Liver (tissue), 9 donors: ENCODE data around the gene CMTM1. TPM values are rescaled to one million over a fixed set of nuclear protein-coding genes. Genes with fewer than 3 reads are reported as not detected.

Experiments used
- DNase-seq: peaks from one replicate; pipeline ENCODE4 v3.0.0-alpha.2; 2017; ENCODE audit warnings: low spot score
- H3K27ac ChIP-seq, 2 donors: one replicate each; pipeline ENCODE4 v1.7.0; 2013; ENCODE audit warnings: inconsistent platforms in 2 of 2, low read length in 2 of 2, control low read depth in 1 of 2, low read depth in 1 of 2, mild to moderate bottlenecking in 1 of 2
- H3K27me3 ChIP-seq, 4 donors: one replicate each; pipeline versions ENCODE4 v1.6.1 to v1.7.0; 2013; ENCODE audit warnings: low read length in 3 of 4, inconsistent platforms in 1 of 4, mild to moderate bottlenecking in 1 of 4, moderate library complexity in 1 of 4; ENCODE audit not compliant: control insufficient read depth in 4 of 4, insufficient read depth in 4 of 4
- H3K36me3 ChIP-seq, 4 donors: one replicate each; pipeline versions ENCODE4 v1.6.1 to v1.7.0; 2013; ENCODE audit warnings: low read length in 3 of 4, mild to moderate bottlenecking in 3 of 4, low read depth in 1 of 4, moderate library complexity in 1 of 4; ENCODE audit not compliant: control insufficient read depth in 4 of 4, insufficient read depth in 3 of 4
- H3K4me1 ChIP-seq, 4 donors: one replicate each; pipeline versions ENCODE4 v1.6.1 to v1.7.0; 2013; ENCODE audit warnings: low read length in 3 of 4, mild to moderate bottlenecking in 3 of 4, moderate library complexity in 1 of 4; ENCODE audit not compliant: control insufficient read depth in 4 of 4, insufficient read depth in 4 of 4
- H3K4me3 ChIP-seq, 3 donors: one replicate each; pipeline versions ENCODE4 v1.6.1 to v1.7.0; 2013; ENCODE audit warnings: low read length in 3 of 3, control low read depth in 1 of 3, low read depth in 1 of 3, mild to moderate bottlenecking in 1 of 3
- H3K9ac ChIP-seq, 2 donors: one replicate each; pipeline ENCODE4 v1.7.0; 2013; ENCODE audit warnings: low read length in 2 of 2, mild to moderate bottlenecking in 2 of 2, moderate library complexity in 2 of 2, control low read depth in 1 of 2, low read depth in 1 of 2
- H3K9me3 ChIP-seq, 4 donors: one replicate each; pipeline versions ENCODE4 v1.6.1 to v1.7.0; 2013; ENCODE audit warnings: low read length in 3 of 4; ENCODE audit not compliant: control insufficient read depth in 4 of 4
- ATF3 ChIP-seq: IDR thresholded peaks from 2 replicates; pipeline ENCODE4 v1.6.1; 2016; ENCODE audit warnings: antibody characterized with exemption
- CTCF ChIP-seq: fragments of 150-350 bp; IDR thresholded peaks from 2 replicates; pipeline ENCODE4 v1.5.1; 2017; ENCODE audit warnings: improper control_type of control experiment, low read depth, low read length; ENCODE audit not compliant: missing input control
- EGR1 ChIP-seq, 2 donors: IDR thresholded peaks; 2 replicates each; pipeline ENCODE4 v1.6.1; 2016 to 2018; ENCODE audit warnings: antibody characterized with exemption in 2 of 2, low read depth in 2 of 2
- FOXA1 ChIP-seq: IDR thresholded peaks from 2 replicates; pipeline ENCODE4 v1.6.1; 2016; ENCODE audit warnings: antibody characterized with exemption
- FOXA2 ChIP-seq: IDR thresholded peaks from 2 replicates; pipeline ENCODE4 v1.6.1; 2016; ENCODE audit warnings: antibody characterized with exemption
- GABPA ChIP-seq, 2 donors: IDR thresholded peaks in 1 of 2; conservative IDR thresholded peaks in 1 of 2; 2 replicates each; pipeline ENCODE4 v1.6.1; 2016; ENCODE audit warnings: antibody characterized with exemption in 2 of 2, mild to moderate bottlenecking in 1 of 2, moderate library complexity in 1 of 2
- HNF4A ChIP-seq, 2 donors: conservative IDR thresholded peaks; 2 replicates each; pipeline ENCODE4 v1.6.1; 2016; ENCODE audit warnings: antibody characterized with exemption in 2 of 2, mild to moderate bottlenecking in 2 of 2
- HNF4G ChIP-seq: IDR thresholded peaks from 2 replicates; pipeline ENCODE4 v1.6.1; 2016; ENCODE audit warnings: antibody characterized with exemption
- JUND ChIP-seq, 2 donors: IDR thresholded peaks; 2 replicates each; pipeline ENCODE4 v1.6.1; 2016; ENCODE audit warnings: antibody characterized with exemption in 2 of 2
- MAX ChIP-seq: IDR thresholded peaks from 2 replicates; pipeline ENCODE4 v1.6.1; 2016; ENCODE audit warnings: antibody characterized with exemption
- NR2F2 ChIP-seq: IDR thresholded peaks from 2 replicates; pipeline ENCODE4 v1.6.1; 2016; ENCODE audit warnings: antibody characterized with exemption
- RAD21 ChIP-seq, 2 donors: IDR thresholded peaks; 2 replicates each; pipeline ENCODE4 v1.6.1; 2016; ENCODE audit warnings: antibody characterized with exemption in 2 of 2, mild to moderate bottlenecking in 2 of 2
- REST ChIP-seq: IDR thresholded peaks from 2 replicates; pipeline ENCODE4 v1.6.1; 2016; ENCODE audit warnings: antibody characterized with exemption, mild to moderate bottlenecking
- RXRA ChIP-seq, 2 donors: IDR thresholded peaks; 2 replicates each; pipeline ENCODE4 v1.6.1; 2017 to 2018; ENCODE audit warnings: antibody characterized with exemption in 2 of 2, mild to moderate bottlenecking in 1 of 2
- SP1 ChIP-seq: IDR thresholded peaks from 2 replicates; pipeline ENCODE4 v1.6.1; 2018; ENCODE audit warnings: antibody characterized with exemption, mild to moderate bottlenecking
- TAF1 ChIP-seq: conservative IDR thresholded peaks from 2 replicates; pipeline ENCODE4 v1.6.1; 2016; ENCODE audit warnings: antibody characterized with exemption, mild to moderate bottlenecking
- YY1 ChIP-seq: IDR thresholded peaks from 2 replicates; pipeline ENCODE4 v1.6.1; 2016; ENCODE audit warnings: antibody characterized with exemption, mild to moderate bottlenecking
- ZBTB33 ChIP-seq: IDR thresholded peaks from 2 replicates; pipeline ENCODE4 v1.6.1; 2016; ENCODE audit warnings: antibody characterized with exemption
- WGBS: extraction: QIAGEN DNeasy Blood & Tissue Kit; methylation state at CpG from one replicate; pipeline ENCODE4 v1.1.7; 2013; 5-methylcytosine and 5-hydroxymethylcytosine counted together
- polyA plus RNA-seq, 2 donors: library from polyadenylated mRNA; stranded (reverse) in 1 of 2; unstranded in 1 of 2; fragments of 200-250 nt in 1 of 2; fragments of >200 nt in 1 of 2; fragmentation: Nextera tagmentation in 1 of 2; extraction: Ambion mirVana in 1 of 2; gene quantifications; one replicate each; pipeline versions ENCODE4 v1.2.1 to v1.2.3, GENCODE V29; 2013 to 2015
- total RNA-seq, 2 donors: library from RNA; depleted of rRNA; stranded (reverse); fragments of >200 nt; gene quantifications; one replicate each; pipeline ENCODE4 v1.2.3, GENCODE V29; 2014
- donor health status: healthy.
- donor health status: healthy.
- donor health status: healthy.
- donor health status: healthy.
- donor health status: healthy.

The CMTM1 gene
- total and polyA plus RNA-seq, 4 donors = 0.32 to 0.84 (median 0.49) TPM

GRCh38 chr16:66521951-66522771 lies 44.1 kb upstream of the CMTM1 start:
- H3K27ac ChIP-seq = peak overlapping the region; percentile 26 to 79
- no peak for DNase-seq
- peaks cover 7 to 38% (median 17%) of the 10 kb centered on the region in 4 donors for H3K4me1 ChIP-seq
- WGBS = 84% methylated on average over 17 of the region's 17 CpGs
- H3K9me3 ChIP-seq = no peaks in the 10 kb centered on the region
- H3K27me3 ChIP-seq = no peaks in the 10 kb centered on the region
- peak overlapping the region in 1 of 2 donors; percentile 18 for H3K9ac ChIP-seq
- no peak overlapping the region for H3K4me3 ChIP-seq
- TF ChIP-seq HNF4A (conservative IDR thresholded peaks at IDR 0.05) (no peak), REST (no peak), TAF1 (no peak), RAD21 (IDR thresholded peaks at IDR 0.05) (no peak), NR2F2 (no peak), SP1 (no peak), FOXA2 (no peak), EGR1 (IDR thresholded peaks at IDR 0.05; ENCODE audit: low read depth in 2 of 2) (no peak), FOXA1 (no peak), ATF3 (no peak), CTCF (no peak), MAX (no peak), ZBTB33 (no peak), RXRA (IDR thresholded peaks at IDR 0.05) (no peak), HNF4G (no peak), GABPA (IDR thresholded peaks at IDR 0.05 in 1 of 2, conservative IDR thresholded peaks at IDR 0.05 in 1 of 2) (no peak), JUND (IDR thresholded peaks at IDR 0.05) (no peak), YY1 (no peak)
- peaks cover 0 to 6% (median 1%) of the 10 kb centered on the region in 4 donors for H3K36me3 ChIP-seq
